ENCODE results near the gene SETD4.

The SETD4 gene

GRCh38 chr21:36041910-36042309 lies 18.4 kb downstream of the SETD4 start:
- no peak for DNase-seq

GRCh38 chr21:36040389-36040788 lies 19.9 kb downstream of the SETD4 start:
- no peak for DNase-seq

- DNase-seq = no peak
Measured at GRCh38 chr21:36039861-36040260, 20.5 kb downstream of the SETD4 start.

DNA sequence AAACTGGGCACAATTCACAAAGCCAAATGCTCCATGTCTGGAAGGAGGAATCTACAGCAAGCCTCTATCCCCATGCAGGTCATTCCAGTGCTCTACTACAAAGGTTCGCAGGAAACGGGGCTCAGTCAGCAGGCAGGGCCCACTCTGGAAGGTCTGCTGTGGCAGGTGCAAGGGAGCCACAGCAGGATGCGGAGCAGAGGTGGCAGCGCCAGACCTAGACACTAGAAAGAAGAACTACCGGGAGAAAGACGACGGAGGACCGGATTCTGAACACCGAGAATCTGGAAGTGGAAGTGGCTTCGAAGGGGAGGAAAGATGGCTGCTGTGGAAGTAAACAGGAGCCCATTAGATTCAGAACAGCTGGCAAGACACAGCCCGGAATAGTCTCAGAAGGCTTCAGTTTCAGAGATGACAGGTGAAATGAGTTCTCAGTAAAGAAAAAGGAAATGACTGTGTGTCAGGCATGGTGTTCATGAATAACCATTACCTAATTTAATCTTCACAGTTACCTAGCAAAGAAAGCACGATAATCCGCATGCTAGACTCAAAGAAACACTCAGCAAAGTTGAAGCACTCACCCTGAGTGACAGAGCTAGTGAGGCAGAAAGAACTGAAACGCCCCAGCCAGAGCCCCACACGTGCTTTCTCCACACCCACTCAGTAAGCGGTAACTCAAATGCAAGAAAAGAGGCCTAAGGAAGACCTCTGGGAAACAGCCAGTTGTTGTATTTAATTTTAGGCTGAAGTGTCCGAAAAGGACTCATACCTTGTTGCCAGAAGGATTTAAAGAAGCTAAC lies 21.4 kb downstream of the SETD4 start:
- DNase-seq = no peak

DNA sequence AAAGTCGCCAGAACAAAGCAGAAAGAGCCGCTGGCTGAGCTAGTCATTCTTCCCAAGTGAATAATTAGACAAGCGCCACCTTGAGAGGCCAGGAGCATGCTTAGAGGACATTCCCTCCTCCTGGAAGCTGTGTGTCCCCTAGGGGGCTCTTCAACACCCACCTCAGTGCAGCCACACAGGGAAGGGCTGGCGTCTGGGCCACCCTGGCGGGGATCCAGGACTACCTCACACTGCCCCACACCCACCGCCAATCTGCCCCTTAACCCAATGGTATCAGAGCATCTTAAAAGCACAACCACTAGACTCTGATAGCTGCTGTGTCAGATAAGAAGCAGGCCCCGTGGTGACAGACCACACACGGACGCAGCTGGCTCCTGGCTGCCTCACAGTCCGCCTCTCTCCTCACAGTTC lies 24.9 kb downstream of the SETD4 start:
- DNase-seq = no peak

DNA sequence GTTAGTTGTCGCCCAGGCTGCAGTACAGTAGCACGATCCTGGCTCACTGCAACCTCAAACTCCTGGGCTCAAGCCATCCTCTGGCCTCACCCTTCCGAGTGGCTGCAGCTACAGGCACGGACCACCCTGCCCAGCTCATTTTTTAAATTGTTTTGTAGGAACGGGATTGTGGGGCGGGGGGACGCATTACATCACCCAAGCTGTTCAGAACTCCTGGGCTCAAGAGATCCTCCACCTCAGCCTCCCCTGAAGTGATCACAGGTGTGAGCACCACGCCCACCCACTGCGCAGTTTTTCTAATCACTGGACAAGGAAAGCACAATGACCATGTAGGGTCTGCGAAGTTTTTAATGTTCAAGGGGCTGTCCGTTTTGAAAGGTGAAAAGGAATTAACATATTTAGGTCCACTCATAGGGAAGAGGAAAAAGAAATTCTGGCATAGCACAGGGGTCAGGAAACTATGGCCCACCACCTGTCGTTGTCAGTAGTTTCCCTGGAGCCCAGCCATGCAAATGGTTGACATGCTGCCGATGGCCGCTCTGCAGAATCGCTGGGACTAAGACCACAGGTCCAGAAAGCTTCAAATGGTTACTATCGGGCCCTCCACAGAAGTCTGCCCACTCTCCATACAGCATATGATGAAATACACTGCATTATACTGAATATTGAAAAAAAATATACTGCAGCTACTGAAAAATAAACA lies 26.0 kb downstream of the SETD4 start:
- no peak for DNase-seq

DNA sequence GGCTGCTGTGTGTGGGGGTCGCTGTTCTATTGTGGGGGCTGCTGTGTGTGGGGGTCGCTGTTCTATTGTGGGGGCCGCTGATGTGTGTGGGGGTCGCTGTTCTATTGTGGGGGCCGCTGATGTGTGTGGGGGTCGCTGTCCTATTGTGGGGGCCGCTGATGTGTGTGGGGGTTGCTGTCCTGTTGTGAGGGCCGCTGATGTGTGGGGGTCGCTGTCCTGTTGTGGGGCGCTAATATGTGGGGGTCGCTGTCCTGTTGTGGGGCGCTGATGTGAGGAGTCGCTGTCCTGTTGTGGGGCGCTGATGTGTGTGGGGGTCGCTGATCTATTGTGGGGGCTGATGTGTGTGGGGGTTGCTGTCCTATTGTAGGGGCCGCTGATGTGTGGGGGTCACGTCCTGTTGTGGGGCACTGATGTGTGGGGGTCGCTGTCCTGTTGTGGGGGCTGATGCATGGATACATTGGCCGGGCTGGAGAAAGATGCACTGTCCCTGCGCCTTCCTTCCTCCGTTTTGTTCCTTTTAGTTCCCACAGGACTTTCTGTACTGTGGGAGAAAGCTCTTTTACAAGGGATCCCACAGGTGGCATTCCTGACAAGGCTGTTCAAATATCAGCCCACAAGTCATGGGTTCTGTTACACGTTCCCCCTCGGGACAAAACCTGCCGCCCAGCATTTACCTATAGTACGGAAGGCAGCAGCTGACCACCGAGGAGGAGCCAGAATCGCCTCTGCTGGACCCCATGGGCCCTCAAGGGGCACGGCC lies 27.5 kb downstream of the SETD4 start:
- DNase-seq = no peak

DNA sequence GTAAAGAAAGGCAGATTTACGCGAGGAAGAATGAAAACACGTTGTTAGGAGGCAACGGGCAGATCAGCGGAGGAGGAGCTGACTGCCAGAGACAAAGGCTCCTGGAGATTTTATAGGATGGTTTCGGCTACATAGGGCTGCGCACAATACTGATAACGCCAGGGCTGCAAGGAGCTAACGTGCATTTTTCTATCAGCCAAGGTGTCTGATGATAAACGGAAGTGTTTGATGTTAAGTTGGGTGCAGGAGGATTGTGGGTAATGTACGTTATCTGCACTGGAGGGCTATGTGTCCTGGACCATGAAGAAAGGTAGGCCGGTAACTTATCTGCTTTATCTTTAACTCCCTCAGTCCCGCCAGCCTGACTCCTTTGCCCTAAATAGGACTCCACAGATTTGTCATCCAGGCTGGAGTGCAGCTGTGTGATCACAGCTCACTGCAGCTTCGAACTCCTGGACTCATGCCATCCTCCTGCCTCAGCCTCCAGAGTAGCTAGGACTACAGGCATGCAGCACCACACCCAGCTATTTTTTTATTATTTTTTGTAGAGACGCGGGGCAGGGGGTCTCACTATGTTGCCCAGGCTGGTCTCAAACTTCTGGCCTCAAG lies 29.6 kb downstream of the SETD4 start:
- no peak for DNase-seq

DNA sequence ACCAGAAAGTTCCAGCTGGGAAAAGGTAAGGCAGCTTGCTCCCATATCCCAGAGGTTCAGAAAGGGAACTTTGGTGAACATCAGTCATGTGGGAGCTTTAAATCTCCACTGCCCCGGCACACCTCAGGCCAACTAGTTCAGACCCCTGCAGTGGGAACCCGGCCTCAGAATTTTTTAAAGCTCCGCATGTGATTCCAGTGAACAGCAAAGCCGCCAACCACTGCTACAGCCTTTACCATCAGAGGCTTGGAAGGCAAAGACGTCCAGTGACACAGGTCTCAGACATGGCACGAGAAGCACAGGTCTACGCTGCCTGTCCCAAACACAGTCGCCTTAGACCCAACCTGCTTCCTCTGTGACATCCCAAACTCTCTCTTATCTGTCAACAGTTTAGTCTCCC lies 31.0 kb downstream of the SETD4 start:
- no peak for DNase-seq

DNA sequence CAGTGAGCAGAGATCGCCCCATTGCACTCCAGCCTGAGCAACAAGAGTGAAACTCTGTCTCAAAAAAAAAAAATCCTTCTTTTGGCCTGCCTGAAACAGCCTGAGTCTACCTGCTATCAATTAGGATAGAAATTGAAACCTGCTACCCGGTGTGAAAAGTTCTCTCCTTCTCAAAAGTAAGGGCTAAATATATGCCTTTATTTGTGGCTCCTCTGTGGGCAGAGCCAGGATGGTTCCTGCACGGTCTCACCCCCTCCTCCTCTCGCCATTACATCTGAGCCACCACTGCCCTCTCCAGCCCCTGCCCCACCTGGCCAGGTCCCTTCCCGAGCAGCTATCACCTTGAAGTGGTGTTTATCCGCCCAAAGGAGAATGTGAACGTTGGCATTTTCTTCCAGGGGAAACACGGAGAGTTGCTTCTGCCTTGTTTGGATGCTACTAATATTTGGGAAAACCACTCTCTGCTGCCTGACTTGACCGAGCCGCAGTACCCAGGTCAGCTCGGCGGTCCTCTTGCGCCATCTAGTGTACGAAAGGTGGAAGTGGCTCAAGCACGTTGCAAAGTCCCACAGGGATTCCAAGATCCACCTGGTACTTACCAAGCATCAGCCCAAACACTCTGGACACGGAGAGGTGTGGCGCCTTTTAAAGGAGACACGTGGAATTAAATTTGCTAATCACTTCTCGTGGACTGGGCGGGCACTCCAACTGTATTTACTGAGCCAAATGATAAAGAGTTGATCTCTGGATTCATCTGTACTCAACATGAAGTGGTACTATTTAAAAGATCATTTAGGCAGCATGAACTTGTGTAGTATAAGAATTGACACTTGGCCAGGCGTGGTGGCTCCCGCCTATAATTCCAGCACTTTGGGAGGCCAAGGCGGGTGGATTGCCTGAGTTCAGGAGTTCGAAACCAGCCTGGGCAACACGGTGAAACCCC lies 31.9 kb downstream of the SETD4 start:
- DNase-seq = peak; percentile 38

DNA sequence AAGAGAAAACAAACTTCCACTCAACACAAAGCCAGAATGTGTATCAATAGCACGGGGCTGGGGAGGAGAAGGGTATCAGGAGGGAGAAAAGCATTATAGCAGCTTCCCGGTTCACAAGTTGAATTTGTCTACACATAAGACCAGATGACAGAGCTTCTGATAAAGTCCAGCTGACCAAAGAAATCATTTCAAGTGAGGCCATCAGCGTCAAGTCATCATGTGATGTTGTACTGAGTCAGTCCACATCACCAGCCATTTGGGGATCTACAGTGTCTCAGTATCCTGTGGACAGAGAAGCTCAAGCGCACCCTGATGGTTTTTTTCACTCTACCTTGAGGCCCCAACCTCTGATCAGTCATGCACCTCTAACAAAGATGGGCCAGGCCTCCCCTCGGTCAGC lies 33.0 kb downstream of the SETD4 start:
- DNase-seq = no peak

- DNase-seq = no peak
Measured at GRCh38 chr21:36024782-36025181, 35.5 kb downstream of the SETD4 start.

DNA sequence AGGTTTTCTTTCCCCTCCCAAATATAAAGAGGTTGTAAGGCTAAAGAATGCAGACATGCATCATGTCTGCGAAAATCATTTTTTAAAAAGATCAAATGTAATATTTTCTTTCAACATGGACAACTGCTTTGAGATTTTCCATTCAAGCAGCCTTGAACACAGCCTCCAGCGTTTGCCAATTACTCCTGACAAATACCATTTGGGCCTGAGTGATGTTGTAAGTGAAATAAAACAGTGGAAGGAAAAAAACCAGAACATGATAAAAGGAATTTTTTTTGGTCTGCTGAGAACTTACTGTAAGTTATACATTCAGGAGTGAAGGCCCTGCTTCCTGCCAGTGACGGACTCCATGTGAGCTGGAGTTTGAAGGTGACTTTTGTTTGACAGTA lies 37.2 kb downstream of the SETD4 start:
- no peak for DNase-seq

GRCh38 chr21:36022427-36023091 lies 37.8 kb downstream of the SETD4 start:
- DNase-seq = no peak

DNA sequence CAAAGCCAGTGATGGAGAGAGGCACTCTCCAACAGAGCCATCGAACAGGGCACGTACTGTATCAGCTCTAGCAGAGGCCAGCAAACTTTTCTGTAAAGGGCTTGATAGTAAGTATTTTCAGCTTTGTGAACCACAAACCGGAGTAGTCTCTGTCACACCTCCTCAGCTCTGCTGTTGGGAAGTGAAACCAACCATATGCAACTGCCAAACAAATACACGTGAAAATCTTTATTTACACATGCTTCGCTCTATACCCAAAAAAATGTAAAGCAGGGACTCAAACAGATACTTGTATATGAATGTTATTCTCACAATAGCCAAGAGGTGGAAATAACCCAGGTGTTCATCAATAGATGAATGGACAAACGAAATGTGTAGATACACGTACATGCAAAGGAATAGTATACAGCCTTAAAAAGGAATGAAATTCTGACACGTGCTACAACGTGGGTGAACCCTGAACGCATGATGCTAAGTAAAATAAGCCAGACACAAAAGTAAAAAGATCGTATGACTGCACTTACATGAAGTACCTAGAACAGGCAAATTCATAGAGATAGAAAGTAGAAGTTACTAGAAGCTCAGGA lies 39.0 kb downstream of the SETD4 start:
- DNase-seq = no peak

- DNase-seq = no peak
Measured at GRCh38 chr21:36015045-36015444, 45.3 kb downstream of the SETD4 start.

GRCh38 chr21:36010801-36011200 lies 49.5 kb downstream of the SETD4 start:
- no peak for DNase-seq

GRCh38 chr21:36008505-36008904 lies 51.8 kb downstream of the SETD4 start:
- no peak for DNase-seq

- no peak for DNase-seq
Measured at GRCh38 chr21:36005879-36006400, 54.4 kb downstream of the SETD4 start.

GRCh38 chr21:36005018-36005417 lies 55.3 kb downstream of the SETD4 start:
- no peak for DNase-seq

GRCh38 chr21:36004441-36004840 lies 55.9 kb downstream of the SETD4 start:
- DNase-seq = no peak

Data from DMS 273 treated with DMSO at 0.1 percent for 48 hours (cell line).